ENCODE data around the gene ZNF516.

Gene ZNF516

GRCh38 chr18:76455003-76455676, 39.9 kb downstream of the ZNF516 start:
- H3K4me3 ChIP-seq (ENCODE audit: low read depth in 1 of 2, low read length in 1 of 2), result no peak overlapping the region
- TF ChIP-seq CTCF (IDR thresholded peaks at IDR 0.05), result no peak

GRCh38 chr18:76454418-76454817, 40.6 kb downstream of the ZNF516 start:
- Histone ChIP-seq H3K4me1 (ENCODE audit: control insufficient read depth in 1 of 2, insufficient read depth in 1 of 2, low read depth in 1 of 2, low read length in 1 of 2) (peaks cover 69 to 76% of the 10 kb centered on the region in 2 experiments), H3K27me3 (no peaks in the 10 kb centered on the region), H3K36me3 (peaks cover 12% of the 10 kb centered on the region), H3K27ac (peak overlapping the region; percentile 95), H3K9me3 (no peaks in the 10 kb centered on the region), H3K4me3 (ENCODE audit: low read depth in 1 of 2, low read length in 1 of 2) (no peak overlapping the region)
- TF ChIP-seq CTCF (IDR thresholded peaks at IDR 0.05), result no peak

More at GRCh38 chr18:76455003-76455676, 39.9 kb downstream of the ZNF516 start:
- H3K4me1 ChIP-seq (ENCODE audit: control insufficient read depth in 1 of 2, insufficient read depth in 1 of 2, low read depth in 1 of 2, low read length in 1 of 2), result peaks cover 66 to 76% of the 10 kb centered on the region in 2 experiments
- H3K36me3 ChIP-seq, result peaks cover 19% of the 10 kb centered on the region
- H3K9me3 ChIP-seq, result no peaks in the 10 kb centered on the region
- no peaks in the 10 kb centered on the region for H3K27me3 ChIP-seq
- peak overlapping the region; percentile 95 for H3K27ac ChIP-seq

GRCh38 chr18:76453932-76454331, 41.1 kb downstream of the ZNF516 start:
- TF ChIP-seq CTCF (IDR thresholded peaks at IDR 0.05), result no peak
- H3K27me3 ChIP-seq, result no peaks in the 10 kb centered on the region
- peaks cover 7% of the 10 kb centered on the region for H3K36me3 ChIP-seq
- no peak overlapping the region for H3K4me3 ChIP-seq (ENCODE audit: low read depth in 1 of 2, low read length in 1 of 2)
- H3K27ac ChIP-seq, result peak overlapping the region; percentile 95
- H3K9me3 ChIP-seq, result no peaks in the 10 kb centered on the region
- H3K4me1 ChIP-seq (ENCODE audit: control insufficient read depth in 1 of 2, insufficient read depth in 1 of 2, low read depth in 1 of 2, low read length in 1 of 2), result peaks cover 74 to 81% of the 10 kb centered on the region in 2 experiments

- Histone ChIP-seq H3K4me1 (ENCODE audit: control insufficient read depth in 1 of 2, insufficient read depth in 1 of 2, low read depth in 1 of 2, low read length in 1 of 2) (peaks cover 82 to 89% of the 10 kb centered on the region in 2 experiments), H3K27me3 (no peaks in the 10 kb centered on the region), H3K36me3 (no peaks in the 10 kb centered on the region), H3K4me3 (ENCODE audit: low read depth in 1 of 2, low read length in 1 of 2) (peak overlapping the region; percentile 71 to 74), H3K27ac (peak overlapping the region; percentile 95), H3K9me3 (no peaks in the 10 kb centered on the region)
- TF ChIP-seq CTCF (IDR thresholded peaks at IDR 0.05), result no peak
Observed at GRCh38 chr18:76453057-76453561, 41.9 kb downstream of the ZNF516 start.

- H3K27ac ChIP-seq, result peak overlapping the region; percentile 95
- H3K4me1 ChIP-seq (ENCODE audit: control insufficient read depth in 1 of 2, insufficient read depth in 1 of 2, low read depth in 1 of 2, low read length in 1 of 2), result peaks cover 90 to 95% of the 10 kb centered on the region in 2 experiments
- no peaks in the 10 kb centered on the region for H3K36me3 ChIP-seq
- no peaks in the 10 kb centered on the region for H3K27me3 ChIP-seq
- no peak for TF ChIP-seq CTCF (IDR thresholded peaks at IDR 0.05)
- no peaks in the 10 kb centered on the region for H3K9me3 ChIP-seq
- peak overlapping the region; percentile 71 to 74 for H3K4me3 ChIP-seq (ENCODE audit: low read depth in 1 of 2, low read length in 1 of 2)
Observed at GRCh38 chr18:76452357-76452756, 42.7 kb downstream of the ZNF516 start.

Data from neutrophil (primary cell).